GM12875 (cell line): ENCODE results near the gene STX8.
"Not testable (repeated sequence)": the region's sequence is repeated elsewhere in the genome, so short reads cannot be mapped to it uniquely, and the experiment has no call there.

Experiments used
- H3K4me3 ChIP-seq: one replicate; pipeline ENCODE4 v1.5.1; 2011; ENCODE audit warnings: low read depth, low read length, control low read depth
- CTCF ChIP-seq: IDR thresholded peaks from 2 replicates; pipeline ENCODE4 v1.5.1; 2011; ENCODE audit warnings: low read depth, mild to moderate bottlenecking, control low read depth, inconsistent platforms, low read length, moderate library complexity, borderline replicate concordance; ENCODE audit not compliant: insufficient read depth

The STX8 gene

GRCh38 chr17:9382626-9383025, 193.0 kb downstream of the STX8 start:
- no peak overlapping the region for H3K4me3 ChIP-seq
- TF ChIP-seq CTCF = no peak

GRCh38 chr17:9381068-9381467, 194.6 kb downstream of the STX8 start:
- no peak for TF ChIP-seq CTCF
- H3K4me3 ChIP-seq = no peak overlapping the region

GRCh38 chr17:9380361-9380760, 195.3 kb downstream of the STX8 start:
- TF ChIP-seq CTCF = no peak
- H3K4me3 ChIP-seq = no peak overlapping the region

GRCh38 chr17:9376177-9376576, 199.4 kb downstream of the STX8 start:
- H3K4me3 ChIP-seq = not testable (repeated sequence)

GRCh38 chr17:9371019-9371418, 204.6 kb downstream of the STX8 start:
- no peak for TF ChIP-seq CTCF
- H3K4me3 ChIP-seq = no peak overlapping the region

GRCh38 chr17:9370467-9370866, 205.2 kb downstream of the STX8 start:
- no peak for TF ChIP-seq CTCF
- no peak overlapping the region for H3K4me3 ChIP-seq

GRCh38 chr17:9368631-9369030, 207.0 kb downstream of the STX8 start:
- no peak for TF ChIP-seq CTCF
- H3K4me3 ChIP-seq = no peak overlapping the region

- no peak for TF ChIP-seq CTCF
- H3K4me3 ChIP-seq = no peak overlapping the region
Measured at GRCh38 chr17:9367156-9367555, 208.5 kb downstream of the STX8 start.
